ENCODE data around the gene UPK1B.
"Not testable (repeated sequence)": the region's sequence is repeated elsewhere in the genome, so short reads cannot be mapped to it uniquely, and the experiment has no call there.

GRCh38 chr3:119242387-119243057 is 69.1 kb downstream of the UPK1B start:
- not testable (repeated sequence) for TF ChIP-seq POLR2AphosphoS5 (IDR thresholded peaks at IDR 0.05; ENCODE audit: low read depth, low read length); POLR2A (IDR thresholded peaks at IDR 0.05; ENCODE audit: low read depth, low read length); TAF1 (IDR thresholded peaks at IDR 0.05; ENCODE audit: borderline replicate concordance, low read depth, low read length)

All from GM12892 (cell line).